Mesendoderm (in vitro differentiated cells): ENCODE measurements around the gene PDE11A. TPM values are rescaled to one million over a fixed set of nuclear protein-coding genes. Genes with fewer than 3 reads are reported as not detected.

Experiments used
- small RNA-seq: library from polyadenylated mRNA; stranded (forward); fragments of <200 nt; extraction: miRNeasy Mini kit (QIAGEN cat#:217004); gene quantifications from one replicate; pipeline ENCODE3, GENCODE V24; 2013; ENCODE audit not compliant: insufficient read depth

Gene PDE11A

Small RNAs within 50 kb of the gene (small RNA-seq; reads per million reads assigned to genes)
- gene AC011998.1 (not detected), gene RNU6-629P (1.6 reads per million)
